HG03108 (cell line): ENCODE measurements around the gene ABTB2.
"Not testable (repeated sequence)": the region's sequence is repeated elsewhere in the genome, so short reads cannot be mapped to it uniquely, and the experiment has no call there.

Experiments
- ATAC-seq: cut with Tn5 transposase; IDR thresholded peaks from one replicate; pipeline ENCODE4 v1.9.1; 2021; ENCODE audit warnings: moderate library complexity; ENCODE audit not compliant: unreplicated experiment

The ABTB2 gene

DNA sequence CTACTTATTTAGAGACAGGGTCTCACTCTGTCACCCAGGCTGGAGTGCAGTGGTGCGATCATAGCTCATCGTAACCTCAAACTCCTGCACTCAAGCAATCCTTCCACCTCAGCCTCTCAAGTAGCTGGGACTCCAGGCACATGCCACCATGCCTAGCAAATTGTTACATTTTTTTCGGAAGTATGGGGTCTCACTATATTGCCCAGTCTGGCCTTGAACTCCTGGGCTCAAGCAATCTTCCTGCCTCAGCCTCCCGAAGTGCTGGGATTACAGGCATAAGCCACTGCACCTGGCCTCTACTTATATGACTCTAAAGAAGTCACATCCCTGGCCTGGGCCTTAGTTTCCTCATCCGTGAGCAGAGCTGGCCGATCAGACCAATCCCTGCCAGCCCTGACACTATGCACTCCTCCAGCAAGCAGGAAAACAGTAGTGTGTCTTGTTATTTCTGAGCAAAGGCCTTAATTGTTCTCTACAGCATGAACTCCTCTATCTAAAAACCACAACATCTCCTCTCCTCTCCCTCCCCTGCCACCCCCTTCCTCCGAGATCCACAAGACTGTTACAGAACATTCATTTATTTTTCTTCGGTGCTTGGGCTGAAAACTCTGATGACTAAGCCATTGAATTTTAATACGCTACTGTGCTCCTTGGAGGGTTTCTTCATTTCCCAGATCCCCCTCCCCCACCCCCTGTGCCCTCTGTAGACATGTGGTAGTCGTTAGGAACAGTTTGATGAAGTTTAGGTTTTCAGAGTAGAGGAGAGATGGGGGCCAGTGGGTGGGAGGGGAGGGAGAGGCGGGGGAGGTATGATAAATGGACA, 91.5 kb downstream of the ABTB2 start:
- no peak for ATAC-seq

DNA sequence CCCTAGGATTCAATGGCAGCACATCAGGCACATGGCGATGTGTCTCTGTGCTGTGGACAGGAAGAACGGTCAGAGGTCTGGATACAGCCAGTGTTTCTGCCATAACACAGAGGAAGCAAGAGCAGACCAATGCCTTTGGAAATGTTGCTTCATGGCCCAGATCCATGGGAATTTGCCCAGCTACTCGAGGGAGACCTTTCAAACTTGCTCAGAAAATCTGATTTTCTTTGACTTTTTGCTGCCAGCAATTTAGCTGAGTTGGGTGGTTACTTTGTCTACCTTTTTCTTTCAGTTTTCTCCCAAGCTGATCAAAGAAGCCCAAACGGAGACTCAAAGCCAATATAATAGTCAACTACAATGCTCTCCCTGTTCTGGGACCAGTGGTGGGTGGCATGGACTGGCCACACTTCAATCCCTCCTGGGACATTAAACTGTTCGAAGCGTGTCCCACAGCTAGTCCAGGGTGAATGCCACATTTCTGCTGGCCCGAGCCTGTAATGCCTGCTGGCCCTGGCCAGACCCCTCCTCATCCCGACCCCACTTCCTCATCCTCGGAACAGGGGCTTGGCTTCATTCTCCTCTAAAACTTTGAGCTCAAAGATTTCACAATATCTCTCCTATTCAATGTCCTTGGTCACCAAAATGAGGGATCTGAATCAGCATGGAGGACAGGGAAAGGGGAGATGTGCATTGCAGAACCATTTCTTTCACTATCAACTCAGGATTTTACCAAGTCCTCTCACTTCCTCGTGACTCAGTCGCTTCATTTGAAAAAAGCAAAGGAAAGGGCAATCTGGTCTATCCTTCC, 93.3 kb downstream of the ABTB2 start:
- ATAC-seq: no peak

DNA sequence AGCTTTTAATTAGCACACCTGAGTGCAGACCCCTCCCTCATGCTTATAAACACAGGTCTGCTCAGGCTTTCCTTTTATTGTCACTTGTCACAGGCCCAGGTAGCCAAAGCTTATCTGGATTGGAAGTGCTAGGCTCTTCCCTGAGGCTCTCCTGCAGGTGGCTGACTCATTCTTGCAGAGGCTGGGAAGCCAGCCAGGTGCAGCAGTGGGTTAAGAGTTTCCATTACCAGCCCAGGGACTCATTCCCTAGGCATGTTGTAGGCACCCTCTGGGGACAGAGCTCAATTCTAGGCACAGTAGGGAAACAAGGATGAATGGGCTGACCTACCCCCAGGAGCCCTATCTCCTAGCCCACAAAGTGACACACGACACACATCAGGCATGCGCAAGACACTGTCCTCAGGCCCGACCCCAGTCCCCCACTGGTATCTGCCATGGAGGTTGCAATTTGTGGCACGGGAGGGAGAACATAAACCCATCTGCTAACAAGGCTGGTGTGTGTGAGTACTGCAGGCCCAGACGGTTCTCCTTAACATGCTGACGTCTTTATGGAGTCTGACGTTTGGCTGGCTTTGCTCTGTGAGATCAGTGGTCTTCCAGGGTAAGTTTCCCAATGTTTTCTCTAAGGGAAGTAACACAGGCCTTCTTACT, 94.2 kb downstream of the ABTB2 start:
- no peak for ATAC-seq

DNA sequence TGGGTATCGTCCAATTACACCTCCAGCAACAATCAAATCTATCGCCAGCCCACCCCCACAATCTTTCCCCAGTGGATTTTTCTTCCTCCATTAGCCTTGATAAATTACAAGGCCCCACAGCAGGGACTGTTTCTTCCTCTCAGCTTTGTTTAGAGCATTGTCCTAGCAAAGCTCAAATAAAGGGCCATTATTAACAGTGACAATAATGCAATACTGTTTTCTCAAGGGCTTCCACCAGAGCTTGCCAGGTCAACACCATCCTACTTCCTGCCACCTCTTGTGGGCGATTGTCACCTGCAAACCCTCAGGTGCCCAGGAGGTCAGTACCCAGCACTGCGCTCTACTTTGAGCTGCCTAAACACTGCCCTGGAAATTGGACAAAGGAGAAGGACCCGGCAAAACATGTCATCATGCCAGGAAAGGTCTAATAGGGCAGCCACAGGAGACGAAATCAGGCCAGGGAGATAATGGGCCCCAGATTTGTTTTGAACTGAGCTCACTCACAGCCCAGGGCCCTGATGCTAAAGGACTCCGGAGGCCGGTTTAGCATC, 95.2 kb downstream of the ABTB2 start:
- ATAC-seq: no peak

DNA sequence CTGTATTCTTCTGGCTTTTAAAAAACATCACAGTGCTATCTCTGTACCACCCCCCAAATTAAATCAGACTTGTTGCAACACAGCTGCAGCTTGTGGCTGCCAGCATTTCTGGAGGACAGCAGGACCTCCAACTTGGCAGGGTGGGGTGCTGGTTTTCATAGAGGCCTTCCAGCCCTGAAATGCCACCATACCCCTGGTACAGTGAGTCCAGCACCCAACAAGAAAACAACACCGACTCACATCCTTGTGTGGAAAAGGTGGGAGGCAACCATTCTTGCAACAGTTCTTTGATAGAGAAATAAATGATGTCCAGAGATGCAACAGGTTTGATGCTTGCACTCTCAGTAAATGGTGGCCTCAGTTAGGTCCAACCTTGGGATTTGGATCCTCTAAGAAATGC, 96.0 kb downstream of the ABTB2 start:
- no peak for ATAC-seq

DNA sequence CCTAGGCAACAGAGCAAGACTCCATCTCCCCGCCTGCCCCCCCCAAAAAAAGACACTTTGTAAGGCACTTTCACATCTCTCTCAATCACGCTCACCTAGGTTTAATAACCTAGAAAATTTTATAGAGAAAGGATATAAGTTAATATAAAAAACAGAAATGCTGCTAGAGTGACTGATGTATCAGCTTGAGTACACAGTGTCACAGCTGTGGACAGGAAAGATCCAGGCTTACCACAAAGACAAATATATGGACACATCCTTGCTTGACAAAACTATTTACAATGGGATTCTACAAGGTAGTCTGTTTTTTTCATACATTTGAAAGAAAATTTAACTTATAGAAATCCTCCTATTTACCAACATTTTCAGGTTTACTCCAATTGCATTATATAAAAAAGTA, 96.7 kb downstream of the ABTB2 start:
- no peak for ATAC-seq

DNA sequence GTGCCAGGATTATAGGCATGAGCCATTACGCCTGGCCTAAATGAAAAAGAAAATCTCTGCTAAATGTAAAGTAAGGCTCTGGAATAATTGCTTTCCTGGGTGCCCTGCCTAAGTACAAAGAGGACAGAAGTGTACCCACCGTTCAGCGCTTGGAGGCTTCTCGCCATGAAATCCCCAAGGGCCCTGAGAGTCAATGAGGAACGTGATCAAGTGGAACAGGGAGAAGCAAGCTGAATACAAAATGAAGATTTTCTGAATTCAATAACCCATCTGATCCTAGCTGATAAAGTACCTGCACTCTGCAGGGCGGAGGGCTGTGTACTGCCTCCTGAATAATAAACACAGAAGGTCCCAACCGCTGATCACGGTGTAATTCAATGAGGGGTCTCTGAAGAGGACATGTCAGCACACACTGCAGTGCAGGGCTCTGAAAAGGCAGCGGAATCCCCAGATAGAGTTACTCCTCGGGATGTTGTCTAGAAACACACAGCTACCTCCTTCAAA, 97.7 kb downstream of the ABTB2 start:
- no peak for ATAC-seq

- no peak for ATAC-seq
These were observed 98.7 kb downstream of the ABTB2 start for GRCh38 chr11:34259087-34259486.

GRCh38 chr11:34256626-34257025, 101.2 kb downstream of the ABTB2 start:
- ATAC-seq: no peak

- no peak for ATAC-seq
These were observed 101.7 kb downstream of the ABTB2 start for GRCh38 chr11:34256150-34256549.

- ATAC-seq: no peak
These were observed 102.7 kb downstream of the ABTB2 start for GRCh38 chr11:34255101-34255500.

GRCh38 chr11:34254011-34254410, 103.8 kb downstream of the ABTB2 start:
- ATAC-seq: no peak

- ATAC-seq: no peak
These were observed 105.2 kb downstream of the ABTB2 start for GRCh38 chr11:34252651-34253050.

GRCh38 chr11:34252015-34252414, 105.8 kb downstream of the ABTB2 start:
- ATAC-seq: no peak

DNA sequence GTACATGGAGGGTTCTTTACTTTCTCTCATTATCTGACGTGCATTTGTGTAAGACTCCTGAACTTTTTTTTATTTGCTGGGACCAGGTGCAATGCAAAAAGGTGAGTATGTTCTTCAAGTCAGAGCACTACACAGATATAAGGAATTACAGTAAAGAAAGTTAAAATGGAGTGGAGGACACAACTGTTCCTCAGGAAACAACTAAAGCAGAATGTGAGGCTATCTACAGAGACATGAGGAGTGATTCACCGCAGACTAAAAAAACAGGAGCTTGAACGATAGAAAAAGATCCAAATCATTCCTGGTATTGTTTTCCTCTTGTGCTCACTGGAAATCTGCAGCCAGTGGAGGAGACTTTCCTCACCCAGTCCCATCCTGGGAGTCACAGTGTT, 106.2 kb downstream of the ABTB2 start:
- ATAC-seq: no peak

- peak; percentile 66 for ATAC-seq
These were observed 106.8 kb downstream of the ABTB2 start for GRCh38 chr11:34250732-34251588.

GRCh38 chr11:34250211-34250610, 107.6 kb downstream of the ABTB2 start:
- ATAC-seq: no peak

- no peak for ATAC-seq
These were observed 108.4 kb downstream of the ABTB2 start for GRCh38 chr11:34249439-34249838.

GRCh38 chr11:34246511-34246910, 111.3 kb downstream of the ABTB2 start:
- not testable (repeated sequence) for ATAC-seq

- ATAC-seq: no peak
These were observed 112.8 kb downstream of the ABTB2 start for GRCh38 chr11:34245041-34245440.
